Activated CD4-positive, alpha-beta memory T cell treated with anti-CD3 and anti-CD28 coated beads, Interleukin-2, amount 10 ng/mL, durations not matched to agents 7 days and 5 days (primary cell): ENCODE results near the gene FMO2. TPM values are rescaled to one million over a fixed set of nuclear protein-coding genes. Genes with fewer than 3 reads are reported as not detected.
"Not testable (repeated sequence)": the region's sequence is repeated elsewhere in the genome, so short reads cannot be mapped to it uniquely, and the experiment has no call there.

Experiments used
- CTCF ChIA-PET: fragments of 350-600 bp; sonication (Branson Sonifier 250); formaldehyde crosslinking; loops from one replicate; lab custom pipeline; 2021; ENCODE audit warnings: antibody characterized with exemption, inconsistent platforms; lab: Charles Lee
- POLR2A ChIA-PET: fragments of 350-600 bp; sonication (Branson Sonifier 250); formaldehyde crosslinking; loops from one replicate; lab custom pipeline; 2021; ENCODE audit warnings: antibody characterized with exemption; lab: Charles Lee
- DNase-seq: peaks from one replicate; pipeline ENCODE4 v3.0.0-alpha.2; 2020
- H3K27ac Mint-ChIP-seq: one replicate; pipeline ENCODE4 v1.8.0; 2021; ENCODE audit warnings: mild to moderate bottlenecking, mixed read lengths
- H3K27me3 Mint-ChIP-seq: one replicate; pipeline ENCODE4 v1.8.0; 2021; ENCODE audit warnings: mixed read lengths
- H3K36me3 Mint-ChIP-seq: one replicate; pipeline ENCODE4 v1.8.0; 2021; ENCODE audit warnings: low read depth, mixed read lengths
- H3K4me1 Mint-ChIP-seq: one replicate; pipeline ENCODE4 v1.8.0; 2021; ENCODE audit warnings: mixed read lengths
- H3K4me3 Mint-ChIP-seq: one replicate; pipeline ENCODE4 v1.8.0; 2021; ENCODE audit warnings: mild to moderate bottlenecking, mixed read lengths
- H3K9me3 Mint-ChIP-seq: one replicate; pipeline ENCODE4 v1.8.0; 2021; ENCODE audit warnings: mixed read lengths
- total RNA-seq, 2 experiments: library from RNA; stranded (reverse); gene quantifications; one replicate each; pipeline ENCODE4 v1.2.3, GENCODE V29; 2021

Gene FMO2
- total RNA-seq, 2 experiments from 2014 or later, result not detected

- Mint-ChIP-seq H3K27ac (no peak overlapping the region), H3K9me3 (no peaks in the 10 kb centered on the region), H3K4me3 (no peak overlapping the region), H3K27me3 (peaks cover 2% of the 10 kb centered on the region), H3K4me1 (peaks cover 2% of the 10 kb centered on the region), H3K36me3 (no peaks in the 10 kb centered on the region)
- ChIA-PET CTCF (no interaction called here), POLR2A (no interaction called here)
- DNase-seq, result no peak
These were observed 32.8 kb downstream of the FMO2 start for GRCh38 chr1:171217658-171218443.

GRCh38 chr1:171218661-171219060 is 33.6 kb downstream of the FMO2 start:
- no peak for DNase-seq
- Mint-ChIP-seq H3K27ac (no peak overlapping the region), H3K9me3 (no peaks in the 10 kb centered on the region), H3K36me3 (no peaks in the 10 kb centered on the region), H3K27me3 (peaks cover 3% of the 10 kb centered on the region), H3K4me3 (no peak overlapping the region), H3K4me1 (peaks cover 2% of the 10 kb centered on the region)
- ChIA-PET CTCF (no interaction called here), POLR2A (no interaction called here)

- ChIA-PET POLR2A (no interaction called here), CTCF (no interaction called here)
- Mint-ChIP-seq H3K27ac (no peak overlapping the region), H3K4me3 (no peak overlapping the region), H3K4me1 (peaks cover 2% of the 10 kb centered on the region), H3K36me3 (no peaks in the 10 kb centered on the region), H3K27me3 (peaks cover 3% of the 10 kb centered on the region), H3K9me3 (no peaks in the 10 kb centered on the region)
- DNase-seq, result no peak
These were observed 34.4 kb downstream of the FMO2 start for GRCh38 chr1:171219346-171220080.

GRCh38 chr1:171220081-171220420 is 35.0 kb downstream of the FMO2 start:
- CTCF ChIA-PET, result no interaction called here
- H3K27ac Mint-ChIP-seq, result no peak overlapping the region
- peaks cover 3% of the 10 kb centered on the region for H3K27me3 Mint-ChIP-seq
- H3K4me3 Mint-ChIP-seq, result no peak overlapping the region
- no peaks in the 10 kb centered on the region for H3K36me3 Mint-ChIP-seq
- POLR2A ChIA-PET, result no interaction called here
- no peak for DNase-seq
- H3K4me1 Mint-ChIP-seq, result peaks cover 2% of the 10 kb centered on the region
- no peaks in the 10 kb centered on the region for H3K9me3 Mint-ChIP-seq

- Mint-ChIP-seq H3K36me3 (no peaks in the 10 kb centered on the region), H3K27ac (no peak overlapping the region), H3K4me3 (no peak overlapping the region), H3K27me3 (peaks cover 3% of the 10 kb centered on the region), H3K4me1 (peaks cover 2% of the 10 kb centered on the region), H3K9me3 (no peaks in the 10 kb centered on the region)
- DNase-seq, result no peak
- CTCF ChIA-PET, result no interaction called here
- POLR2A ChIA-PET, result no interaction called here
These were observed 35.5 kb downstream of the FMO2 start for GRCh38 chr1:171220581-171221054.

GRCh38 chr1:171221665-171222591 is 36.8 kb downstream of the FMO2 start:
- CTCF ChIA-PET, result interaction anchor here (2.1 kb wide), 1 partner anchor 91 kb away, joined by 7 read pairs; no protein-coding TSS in a partner anchor
- no peak for DNase-seq
- Mint-ChIP-seq H3K27me3 (peaks cover 3% of the 10 kb centered on the region), H3K4me3 (no peak overlapping the region), H3K36me3 (no peaks in the 10 kb centered on the region), H3K9me3 (no peaks in the 10 kb centered on the region), H3K4me1 (peaks cover 2% of the 10 kb centered on the region), H3K27ac (no peak overlapping the region)
- POLR2A ChIA-PET, result no interaction called here

- DNase-seq, result no peak
- H3K27me3 Mint-ChIP-seq, result peaks cover 3% of the 10 kb centered on the region
- no peaks in the 10 kb centered on the region for H3K9me3 Mint-ChIP-seq
- H3K36me3 Mint-ChIP-seq, result no peaks in the 10 kb centered on the region
- peaks cover 2% of the 10 kb centered on the region for H3K4me1 Mint-ChIP-seq
- ChIA-PET POLR2A (no interaction called here), CTCF (interaction anchor here (0.6 to 2.1 kb wide), 2 partner anchors 90 to 1458 kb away, joined by 4 to 7 read pairs; no protein-coding TSS in a partner anchor)
- no peak overlapping the region for H3K4me3 Mint-ChIP-seq
- H3K27ac Mint-ChIP-seq, result no peak overlapping the region
These were observed 37.8 kb downstream of the FMO2 start for GRCh38 chr1:171222936-171223335.

GRCh38 chr1:171224257-171224656 is 39.2 kb downstream of the FMO2 start:
- H3K4me1 Mint-ChIP-seq, H3K27me3 Mint-ChIP-seq, H3K4me3 Mint-ChIP-seq, CTCF ChIA-PET, POLR2A ChIA-PET, H3K36me3 Mint-ChIP-seq, H3K9me3 Mint-ChIP-seq, DNase-seq, H3K27ac Mint-ChIP-seq: not testable (repeated sequence)

GRCh38 chr1:171226747-171227370 is 41.8 kb downstream of the FMO2 start:
- no peaks in the 10 kb centered on the region for H3K36me3 Mint-ChIP-seq
- no peak overlapping the region for H3K27ac Mint-ChIP-seq
- DNase-seq, result peak; percentile 24
- H3K4me1 Mint-ChIP-seq, result peaks cover under 1% of the 10 kb centered on the region
- H3K9me3 Mint-ChIP-seq, result no peaks in the 10 kb centered on the region
- no peak overlapping the region for H3K4me3 Mint-ChIP-seq
- ChIA-PET CTCF (interaction anchor here (1.2 to 2.4 kb wide), 5 partner anchors 9 to 87 kb away, joined by 3 to 13 read pairs (median 6); partner anchors contain the start of gene FMO4), POLR2A (no interaction called here)
- H3K27me3 Mint-ChIP-seq, result peaks cover 3% of the 10 kb centered on the region

- no peak overlapping the region for H3K27ac Mint-ChIP-seq
- no peaks in the 10 kb centered on the region for H3K4me1 Mint-ChIP-seq
- no peak overlapping the region for H3K4me3 Mint-ChIP-seq
- no peaks in the 10 kb centered on the region for H3K9me3 Mint-ChIP-seq
- no peak for DNase-seq
- CTCF ChIA-PET, result interaction anchor here (1.2 to 2.4 kb wide), 2 partner anchors 15 to 82 kb away, joined by 3 to 9 read pairs; partner anchors contain the start of gene FMO4
- POLR2A ChIA-PET, result no interaction called here
- no peaks in the 10 kb centered on the region for H3K36me3 Mint-ChIP-seq
- H3K27me3 Mint-ChIP-seq, result peaks cover 4% of the 10 kb centered on the region
These were observed 46.2 kb downstream of the FMO2 start for GRCh38 chr1:171231326-171231725.

- Mint-ChIP-seq H3K4me1 (no peaks in the 10 kb centered on the region), H3K27me3 (peaks cover 7% of the 10 kb centered on the region), H3K4me3 (no peak overlapping the region), H3K27ac (no peak overlapping the region), H3K36me3 (no peaks in the 10 kb centered on the region), H3K9me3 (no peaks in the 10 kb centered on the region)
- ChIA-PET POLR2A (no interaction called here), CTCF (no interaction called here)
- no peak for DNase-seq
These were observed 48.1 kb downstream of the FMO2 start for GRCh38 chr1:171233183-171233582.

GRCh38 chr1:171236231-171236630 is 51.1 kb downstream of the FMO2 start:
- H3K4me1 Mint-ChIP-seq, H3K27ac Mint-ChIP-seq, POLR2A ChIA-PET, H3K36me3 Mint-ChIP-seq, DNase-seq, H3K4me3 Mint-ChIP-seq, H3K9me3 Mint-ChIP-seq: not testable (repeated sequence)
- CTCF ChIA-PET, result interaction anchor here (1.2 to 1.3 kb wide), 2 partner anchors 9 to 77 kb away, joined by 3 to 4 read pairs; no protein-coding TSS in a partner anchor
- H3K27me3 Mint-ChIP-seq, result peaks cover 29% of the 10 kb centered on the region
